VCaP (cell line): ENCODE data around the gene SMIM27.
A peak's percentile ranks its signal among the peaks of the same experiment; 100 is the strongest.

Experiments used
- H3K27ac ChIP-seq: fragments of 450-650 bp; 2 replicates; pipeline ENCODE4 v1.5.1; 2017
- CTCF ChIP-seq: fragments of 450-650 bp; conservative IDR thresholded peaks from 2 replicates; pipeline ENCODE4 v1.5.1; 2017; ENCODE audit warnings: mild to moderate bottlenecking, moderate library complexity

The SMIM27 gene

GRCh38 chr9:32552172-32552872, at the start of gene SMIM27, which contains the start of gene TOPORS:
TSS of gene SMIM27 (plus strand) at chr9:32552327. CDS start at chr9:32552435, 108 bp downstream.
TSS of gene TOPORS (minus strand) at chr9:32552586. CDS start at chr9:32552436, 150 bp downstream.
- no peak for TF ChIP-seq CTCF
- peak within 1 kb of the TSS; percentile 91 for H3K27ac ChIP-seq

DNA sequence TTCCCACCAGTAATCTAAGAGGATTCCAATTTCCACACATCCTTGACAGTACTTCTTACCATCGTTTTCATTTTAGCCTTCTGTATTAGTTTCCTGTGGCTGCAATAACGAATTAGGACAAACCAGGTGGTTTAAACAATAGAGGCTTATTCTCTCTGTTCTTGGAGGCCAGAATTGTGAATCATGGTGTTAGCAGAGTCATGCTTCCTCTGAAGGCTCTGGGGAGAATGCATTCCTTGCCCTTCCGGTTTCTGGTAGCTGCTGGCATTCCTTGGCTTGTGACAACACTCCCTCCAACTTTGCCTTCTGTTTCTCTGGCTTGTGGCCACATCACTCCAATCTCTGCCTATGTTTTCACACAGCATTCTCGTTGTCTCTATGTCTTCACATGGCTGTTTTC, 49.7 kb upstream of the SMIM27 start:
- no peak for TF ChIP-seq CTCF
- no peak overlapping the region for H3K27ac ChIP-seq

DNA sequence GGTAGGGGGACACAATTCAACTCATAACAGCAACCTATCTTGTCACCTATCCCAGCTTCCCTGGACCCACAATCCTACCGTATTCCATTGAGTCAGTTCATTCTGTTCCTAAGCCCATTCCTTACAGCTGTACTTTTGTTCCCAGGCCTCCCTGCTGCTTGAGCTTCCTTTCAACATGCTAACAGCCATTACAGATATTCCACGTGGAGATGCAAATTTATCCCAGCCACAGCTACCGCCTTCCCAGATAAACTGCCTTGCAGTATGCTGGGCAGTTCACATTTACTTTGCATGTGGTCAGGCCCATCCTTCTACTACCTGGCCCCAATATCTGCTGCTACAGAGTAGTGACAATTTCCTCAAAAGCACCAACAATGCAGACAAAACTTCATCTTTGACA, 49.1 kb upstream of the SMIM27 start:
- H3K27ac ChIP-seq = no peak overlapping the region
- no peak for TF ChIP-seq CTCF

DNA sequence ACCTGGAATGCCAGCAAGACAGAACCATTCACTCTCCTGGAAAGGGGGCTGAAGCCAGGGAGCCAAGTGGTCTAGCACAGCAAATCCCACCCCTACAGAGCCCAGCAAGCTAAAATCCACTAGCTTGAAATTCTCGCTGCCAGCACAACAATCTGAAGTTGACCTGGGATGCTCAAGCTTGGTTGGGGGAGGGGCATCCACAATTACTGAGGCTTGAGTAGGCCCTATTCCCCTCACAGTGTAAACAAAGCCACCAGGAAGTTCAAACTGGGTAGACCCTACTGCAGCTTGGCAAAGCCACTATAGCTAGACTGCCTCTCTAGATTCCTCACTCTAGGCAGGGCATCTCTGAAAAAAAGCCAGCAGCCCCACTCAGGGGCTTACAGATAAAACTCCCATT, 43.4 kb upstream of the SMIM27 start:
- no peak for TF ChIP-seq CTCF
- H3K27ac ChIP-seq = no peak overlapping the region

DNA sequence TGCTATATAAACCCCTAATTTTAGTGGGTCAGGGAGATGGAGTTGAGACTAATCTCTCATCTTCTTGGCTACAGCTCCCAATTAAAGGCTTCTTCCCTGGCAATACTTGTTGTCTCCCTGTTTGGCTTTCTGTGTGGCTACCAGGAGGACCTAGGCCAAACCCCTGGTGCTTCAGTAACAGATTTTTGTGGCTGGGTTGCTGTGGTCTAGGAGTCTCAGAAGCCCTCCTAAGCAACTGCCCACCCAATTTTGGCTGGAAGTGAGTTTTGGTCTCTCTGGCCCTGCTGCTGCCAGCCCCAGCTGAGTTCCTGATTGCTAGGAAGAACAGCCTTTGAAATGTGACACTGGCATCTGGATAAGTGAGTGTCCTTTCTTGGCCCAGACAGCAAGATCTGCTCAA, 35.9 kb upstream of the SMIM27 start:
- TF ChIP-seq CTCF = no peak
- H3K27ac ChIP-seq = no peak overlapping the region

- TF ChIP-seq CTCF = no peak
- H3K27ac ChIP-seq = no peak overlapping the region
Observed at GRCh38 chr9:32518276-32518675, 33.9 kb upstream of the SMIM27 start.

DNA sequence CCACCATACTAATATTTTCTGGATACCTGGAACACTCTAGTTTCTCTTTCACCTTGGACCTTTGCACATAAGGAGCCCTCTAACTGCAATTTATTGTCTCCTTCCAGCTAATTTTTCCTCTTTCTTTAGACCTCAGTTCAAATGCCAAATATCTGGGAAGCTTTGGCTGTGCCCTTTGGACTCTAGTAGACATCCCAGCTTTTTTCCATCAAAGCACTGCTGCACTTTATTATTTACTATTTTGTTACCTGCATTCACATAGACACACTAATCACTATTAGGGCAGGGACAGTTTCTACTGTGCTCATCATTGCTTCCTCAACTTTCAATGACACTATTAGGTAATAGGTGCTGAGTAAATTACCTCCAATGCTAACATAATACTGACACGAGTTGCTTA, 28.2 kb upstream of the SMIM27 start:
- no peak for TF ChIP-seq CTCF
- no peak overlapping the region for H3K27ac ChIP-seq

DNA sequence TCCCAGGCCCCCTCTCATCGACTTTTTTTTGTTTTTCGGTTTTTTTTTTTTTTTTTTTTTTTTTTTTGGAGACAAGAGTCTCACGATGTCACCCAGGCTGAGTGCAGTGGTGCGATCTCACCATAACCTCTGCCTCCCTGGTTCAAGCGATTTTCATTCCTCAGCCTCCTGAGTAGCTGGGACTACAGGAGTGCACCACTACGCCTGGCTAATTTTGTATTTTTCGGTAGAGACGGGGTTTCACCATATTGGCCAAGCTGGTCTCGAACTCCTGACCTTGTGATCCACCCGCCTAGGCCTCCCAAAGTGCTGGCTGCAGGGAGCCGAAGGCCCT, 27.6 kb upstream of the SMIM27 start:
- peak overlapping the region; percentile 82 for H3K27ac ChIP-seq
